HCT116 (cell line): ENCODE measurements around the gene NCKAP5L. TPM values are rescaled to one million over a fixed set of nuclear protein-coding genes. Genes with fewer than 3 reads are reported as not detected.

Experiments used
- ATAC-seq: fragments of 200-7000 bp; cut with Tn5 transposase; 2 replicates; pipeline ENCODE4 v1.9.1; 2020; ENCODE audit warnings: mild to moderate bottlenecking, moderate library complexity
- BruUV-seq: library from RNA; stranded (reverse); fragments of 400-500 nt; replicated peaks from 2 replicates; lab custom pipeline; 2021; lab: Mats Ljungman, UMichigan
- CTCF ChIA-PET: fragments of 300-600 bp; sonication (Branson Sonifier 250); formaldehyde crosslinking; loops from one replicate; lab custom pipeline; 2021; ENCODE audit warnings: antibody characterized with exemption; lab: Charles Lee
- POLR2A ChIA-PET: fragments of 300-600, 350-600 bp; sonication (Branson Sonifier 250); formaldehyde crosslinking; loops from one replicate; lab custom pipeline; 2021; ENCODE audit warnings: antibody characterized with exemption; lab: Charles Lee
- RAD21 ChIA-PET, 2 experiments: fragments of 300-600 bp; sonication (Branson Sonifier 250); formaldehyde crosslinking; loops; one replicate each; lab custom pipeline; 2023; ENCODE audit warnings: low total read pairs in 2 of 2; ENCODE audit not compliant: uncharacterized antibody in 2 of 2, unreplicated experiment in 2 of 2, low non-redundant PET in 1 of 2; lab: Charles Lee
- DNase-seq: peaks from one replicate; pipeline ENCODE4 v3.0.0-alpha.2; 2010; ENCODE audit warnings: low read depth, low spot score
- H2AFZ ChIP-seq: fragments of 200-600 bp; shearing (Covaris generic), sonication (generic); 2 replicates; pipeline ENCODE4 v1.6.1; 2017; ENCODE audit warnings: low read depth, mixed run types, mixed read lengths, antibody characterized with exemption, low read length; ENCODE audit not compliant: poor library complexity, severe bottlenecking
- H3K27ac ChIP-seq: 2 replicates; pipeline ENCODE4 v1.5.1; 2012; ENCODE audit warnings: low read depth, low read length
- H3K27me3 ChIP-seq: fragments of 200-600 bp; sonication (generic); 2 replicates; pipeline ENCODE4 v1.6.1; 2016; ENCODE audit warnings: mixed run types, low read length, mixed read lengths; ENCODE audit not compliant: insufficient read depth
- H3K36me3 ChIP-seq, 2 experiments: fragments of 200-500 bp in 1 of 2; fragments of 200-600 bp in 1 of 2; sonication (Bioruptor generic) in 1 of 2; sonication (generic) in 1 of 2; 2 replicates each; pipeline versions ENCODE4 v1.5.1 to v1.6.1; 2014 to 2016; ENCODE audit warnings: low read length in 2 of 2, inconsistent platforms in 1 of 2, mixed read lengths in 1 of 2, mixed run types in 1 of 2; ENCODE audit not compliant: insufficient read depth in 2 of 2, control insufficient read depth in 1 of 2
- H3K4me1 ChIP-seq, 2 experiments: fragments of 200-600 bp in 1 of 2; sonication (generic) in 1 of 2; 2 replicates each; pipeline versions ENCODE4 v1.5.1 to v1.6.1; 2012 to 2017; ENCODE audit warnings: low read length in 2 of 2, inconsistent platforms in 1 of 2, mild to moderate bottlenecking in 1 of 2, mixed read lengths in 1 of 2, mixed run types in 1 of 2, moderate library complexity in 1 of 2; ENCODE audit not compliant: insufficient read depth in 2 of 2, control insufficient read depth in 1 of 2
- H3K4me2 ChIP-seq: fragments of 200-600 bp; sonication (generic); 2 replicates; pipeline ENCODE4 v1.6.1; 2017; ENCODE audit warnings: mixed run types, low read length, mixed read lengths
- H3K4me3 ChIP-seq, 2 experiments: fragments of 200-600 bp in 1 of 2; sonication (generic) in 1 of 2; replicated peaks in 1 of 2; 2 replicates each; pipeline ENCODE4 v1.5.1; 2011 to 2016; ENCODE audit warnings: low read length in 2 of 2, control low read depth in 1 of 2, low read depth in 1 of 2, mild to moderate bottlenecking in 1 of 2, mixed read lengths in 1 of 2, mixed run types in 1 of 2
- H3K79me2 ChIP-seq: fragments of 200-600 bp; sonication (generic); 2 replicates; pipeline ENCODE4 v1.6.1; 2017; ENCODE audit warnings: mild to moderate bottlenecking, mixed run types, low read length, moderate library complexity, mixed read lengths; ENCODE audit not compliant: insufficient read depth
- H3K9ac ChIP-seq: fragments of 200-600 bp; sonication (generic); 2 replicates; pipeline ENCODE4 v1.6.1; 2016; ENCODE audit warnings: low read length, mixed read lengths
- H3K9me2 ChIP-seq: fragments of 200-600 bp; sonication (generic), shearing (Covaris generic); 2 replicates; pipeline ENCODE4 v1.6.1; 2017; ENCODE audit warnings: mixed run types, mild to moderate bottlenecking, moderate library complexity; ENCODE audit not compliant: insufficient read depth
- H3K9me3 ChIP-seq, 2 experiments: fragments of 200-500 bp in 1 of 2; fragments of 200-600 bp in 1 of 2; sonication (Bioruptor generic) in 1 of 2; sonication (generic) in 1 of 2; 2 replicates each; pipeline ENCODE4 v1.6.1; 2014 to 2017; ENCODE audit warnings: low read length in 2 of 2, mixed read lengths in 2 of 2, inconsistent platforms in 1 of 2, low read depth in 1 of 2, mild to moderate bottlenecking in 1 of 2, mixed run types in 1 of 2, moderate library complexity in 1 of 2; ENCODE audit not compliant: control insufficient read depth in 1 of 2, insufficient read depth in 1 of 2
- H4K20me1 ChIP-seq: fragments of 200-600 bp; sonication (generic), shearing (Covaris generic); 2 replicates; pipeline ENCODE4 v1.6.1; 2017; ENCODE audit warnings: mixed run types, mild to moderate bottlenecking, moderate library complexity; ENCODE audit not compliant: insufficient read depth
- ATF3 ChIP-seq: IDR thresholded peaks from 2 replicates; pipeline ENCODE4 v1.6.1; 2012
- CBX3 ChIP-seq: IDR thresholded peaks from 2 replicates; pipeline ENCODE4 v1.6.1; 2012; ENCODE audit warnings: low read depth
- CEBPB ChIP-seq: IDR thresholded peaks from 2 replicates; pipeline ENCODE4 v1.6.1; 2012; ENCODE audit warnings: low read depth
- CTCF ChIP-seq, 3 experiments: fragments of 200-600 bp in 1 of 3; sonication (generic) in 1 of 3; IDR thresholded peaks in 2 of 3; conservative IDR thresholded peaks in 1 of 3; 2 replicates each; pipeline ENCODE4 v1.5.1; 2012 to 2017; ENCODE audit warnings: low read depth in 2 of 3, low read length in 2 of 3, antibody characterized with exemption in 1 of 3, borderline replicate concordance in 1 of 3, control low read depth in 1 of 3, mild to moderate bottlenecking in 1 of 3, mixed read lengths in 1 of 3, mixed run types in 1 of 3, moderate library complexity in 1 of 3; ENCODE audit not compliant: insufficient read depth in 1 of 3
- EGR1 ChIP-seq: IDR thresholded peaks from 2 replicates; pipeline ENCODE4 v1.6.1; 2012; ENCODE audit warnings: low read depth
- EZH2 ChIP-seq: fragments of 200-600 bp; sonication (generic); IDR thresholded peaks from 2 replicates; pipeline ENCODE4 v1.6.1; 2017; ENCODE audit warnings: antibody characterized with exemption, mixed run types
- FOSL1 ChIP-seq: IDR thresholded peaks from 2 replicates; pipeline ENCODE4 v1.6.1; 2012; ENCODE audit warnings: low read depth
- JUND ChIP-seq: IDR thresholded peaks from 2 replicates; pipeline ENCODE4 v1.6.1; 2012
- POLR2A ChIP-seq: IDR thresholded peaks from 2 replicates; pipeline ENCODE4 v1.7.0; 2011; ENCODE audit warnings: borderline replicate concordance; ENCODE audit not compliant: insufficient read depth, insufficient read length; ENCODE audit errors: extremely low read depth
- REST ChIP-seq: IDR thresholded peaks from 2 replicates; pipeline ENCODE4 v1.6.1; 2012; ENCODE audit warnings: low read depth
- SIN3A ChIP-seq: IDR thresholded peaks from 2 replicates; pipeline ENCODE4 v1.6.1; 2012; ENCODE audit warnings: low read depth
- SRF ChIP-seq: IDR thresholded peaks from 2 replicates; pipeline ENCODE4 v1.6.1; 2012; ENCODE audit warnings: low read depth
- YY1 ChIP-seq: IDR thresholded peaks from 2 replicates; pipeline ENCODE4 v1.6.1; 2011; ENCODE audit warnings: low read length, low read depth, moderate library complexity, mild to moderate bottlenecking; ENCODE audit not compliant: insufficient replicate concordance; ENCODE audit errors: extremely low read depth
- ZFX ChIP-seq: fragments of 450-650 bp; IDR thresholded peaks from 2 replicates; pipeline ENCODE4 v1.6.1; 2017
- ZNF274 ChIP-seq: fragments of 200-500 bp; sonication (Bioruptor generic); IDR thresholded peaks from 2 replicates; pipeline ENCODE4 v1.6.1; 2014; ENCODE audit warnings: mild to moderate bottlenecking, low read depth, low read length, inconsistent platforms
- intact Hi-C: fragments of 100-400 bp; cut with micrococcal nuclease; formaldehyde crosslinking; loops from 2 replicates; pipeline ENCODE4 v1.10.0; 2022
- total RNA-seq: library from RNA; stranded (reverse); gene quantifications from one replicate; pipeline ENCODE4 v1.2.1, GENCODE V29; 2021; ENCODE audit not compliant: unreplicated experiment
- TF ChIP-seq, protein P1 (sequence below): IDR thresholded peaks from 2 replicates; pipeline ENCODE4 v1.6.1; 2012

Gene NCKAP5L
- total RNA-seq, 1 experiment from 2014 or later: 12.1 TPM

- RAD21 ChIA-PET: no interaction called here
- no peak for DNase-seq
- H3K9me2 ChIP-seq: no peaks in the 10 kb centered on the region
- BruUV-seq: no TSS peak
- H3K27me3 ChIP-seq: no peaks in the 10 kb centered on the region
- H3K4me3 ChIP-seq: no peak overlapping the region
- POLR2A ChIA-PET: interaction anchor here (2.0 kb wide), 1 partner anchor 10 kb away, joined by 12 read pairs; the partner anchor contains the start of gene TMBIM6
- peaks cover 3 to 12% of the 10 kb centered on the region in 2 experiments; a peak in 2 of 4 replicates for H3K4me1 ChIP-seq
- H3K4me2 ChIP-seq: no peak overlapping the region
- H2AFZ ChIP-seq: no peak overlapping the region
- no peak overlapping the region for H3K27ac ChIP-seq
- no peak for ATAC-seq
- H3K9ac ChIP-seq: no peak overlapping the region; the same call in 1 of the 2 replicates
- H3K36me3 ChIP-seq: peaks cover 29 to 36% of the 10 kb centered on the region in 2 experiments
- CTCF ChIA-PET: no interaction called here
- intact Hi-C loops: no loop called here
- H3K79me2 ChIP-seq: peaks cover 96% of the 10 kb centered on the region
- TF ChIP-seq YY1 (no peak), CEBPB (no peak), EZH2 (no peak), FOSL1 (no peak), SRF (no peak), JUND (no peak), ZFX (no peak), CTCF (IDR thresholded peaks at IDR 0.05 in 2 of 3, conservative IDR thresholded peaks at IDR 0.05 in 1 of 3; ENCODE audit: borderline replicate concordance in 1 of 3, insufficient read depth in 1 of 3, low read depth in 2 of 3, low read length in 2 of 3) (no peak), REST (no peak), ZNF274 (no peak), POLR2A (no peak), CBX3 (no peak), EGR1 (no peak), SIN3A (no peak), ATF3 (no peak)
- TF ChIP-seq, protein P1, sequence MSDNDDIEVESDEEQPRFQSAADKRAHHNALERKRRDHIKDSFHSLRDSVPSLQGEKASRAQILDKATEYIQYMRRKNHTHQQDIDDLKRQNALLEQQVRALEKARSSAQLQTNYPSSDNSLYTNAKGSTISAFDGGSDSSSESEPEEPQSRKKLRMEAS: no peak
- peaks cover 14% of the 10 kb centered on the region; the same call in 1 of the 2 replicates for H4K20me1 ChIP-seq
- H3K9me3 ChIP-seq: no peaks in the 10 kb centered on the region
These were observed 77.2 kb downstream of the NCKAP5L start for GRCh38 chr12:49750996-49751393.
